Heart left ventricle (tissue), 16 donors: ENCODE measurements around the gene EPB41L4B. TPM values are rescaled to one million over a fixed set of nuclear protein-coding genes. Genes with fewer than 3 reads are reported as not detected.

Experiments
- ATAC-seq, 4 donors: fragments of 200-7000 bp; cut with Tn5 transposase; one replicate each; pipeline ENCODE4 v1.9.1; 2020 to 2022; ENCODE audit warnings: moderate library complexity in 4 of 4, mild to moderate bottlenecking in 3 of 4, moderate number of reproducible peaks in 1 of 4
- DNase-seq, 5 donors: peaks; one replicate each; pipeline ENCODE4 v3.0.0-alpha.2; 2020
- H3K27ac ChIP-seq, 12 donors: fragments of 200-600 bp; sonication (generic) in 4 of 12; one replicate each; pipeline versions ENCODE4 v1.5.0 to v1.8.0; 2016 to 2022; ENCODE audit warnings: mild to moderate bottlenecking in 2 of 12
- H3K27me3 ChIP-seq, 9 donors: fragments of 200-600 bp; sonication (generic) in 2 of 9; one replicate each; pipeline versions ENCODE4 v1.5.1 to v1.8.0; 2016 to 2022; ENCODE audit warnings: mild to moderate bottlenecking in 3 of 9
- H3K36me3 ChIP-seq, 9 donors: fragments of 200-600 bp; sonication (generic) in 2 of 9; one replicate each; pipeline versions ENCODE4 v1.5.0 to v1.8.0; 2018 to 2022; ENCODE audit warnings: mild to moderate bottlenecking in 2 of 9
- H3K4me1 ChIP-seq, 12 donors: fragments of 200-600 bp; sonication (generic) in 4 of 12; one replicate each; pipeline versions ENCODE4 v1.5.0 to v1.8.0; 2016 to 2022; ENCODE audit warnings: mild to moderate bottlenecking in 3 of 12
- H3K4me3 ChIP-seq, 12 donors: fragments of 200-600 bp; sonication (generic) in 4 of 12; one replicate each; pipeline versions ENCODE4 v1.5.0 to v1.8.0; 2017 to 2022; ENCODE audit warnings: mild to moderate bottlenecking in 9 of 12, moderate library complexity in 4 of 12
- H3K9me3 ChIP-seq, 12 donors: fragments of 200-600 bp; sonication (generic) in 4 of 12; one replicate each; pipeline versions ENCODE4 v1.5.0 to v1.8.0; 2016 to 2022; ENCODE audit warnings: mild to moderate bottlenecking in 1 of 12
- POLR2A ChIP-seq, 2 donors: fragments of 450-650 bp; IDR thresholded peaks; one replicate each; pipeline ENCODE4 v1.6.1; 2017; ENCODE audit warnings: antibody characterized with exemption in 2 of 2, mild to moderate bottlenecking in 2 of 2, moderate library complexity in 2 of 2
- WGBS, 4 donors: extraction: QIAGEN DNeasy Blood & Tissue Kit in 2 of 4; methylation state at CpG; one replicate each; pipeline versions ENCODE4 v1.1.5 to v1.1.7; 2013 to 2018; 5-methylcytosine and 5-hydroxymethylcytosine counted together
- intact Hi-C, 10 donors: fragments of 100-400 bp; cut with DNase I; formaldehyde crosslinking; loops; one replicate each; pipeline versions ENCODE4 v1.11.1 to v1.14.2; 2022
- polyA plus RNA-seq, 2 donors: library from polyadenylated mRNA; stranded (reverse); fragments of 200-250 nt; gene quantifications; one replicate each; pipeline ENCODE4 v1.2.3, GENCODE V29; 2013
- total RNA-seq, 9 donors: library from RNA; depleted of rRNA in 2 of 9; stranded (reverse); fragments of >200 nt in 2 of 9; fragmentation: NEBNext Ultra II Directional in 3 of 9; extraction: Animal tissue kit (Norgen Biotek cat#: 25700) in 3 of 9; gene quantifications; one replicate each; pipeline versions ENCODE4 v1.1.0 to v1.2.4, GENCODE V29; 2016 to 2023
- TF ChIP-seq, protein P1 (sequence below), 12 donors: fragments of 200-600 bp; sonication (generic) in 4 of 12; IDR thresholded peaks; one replicate each; pipeline versions ENCODE4 v1.5.0 to v1.8.0; 2018 to 2022; ENCODE audit warnings: antibody characterized with exemption in 12 of 12, mild to moderate bottlenecking in 5 of 12
- donor health status: ischemic (EF 13 %, LVEDD 7.1; RV severe dilation, severe dysfunction).
- donor health status: healthy with polysubstance abuse.
- donor health status: DM: no; HTN: yes; CAD: no.
- donor health status: DM: no; HTN: no; CAD: no.
- donor health status: ischemic (EF 25% LVEDD 6.9; RV normal size, moderate dysfunction).
- donor health status: ischemic (EF 25% LVEDD 5.7; RV mildly dilated, moderate dysfunction).
- donor health status: healthy.
- donor health status: DM: yes; HTN: yes; CAD: no.
- donor health status: ischemic (EF 35%, LVEDD 5.7; RV mildly dilated, moderate dysfunction).
- donor health status: nonischemic (EF 11% LVEDD 7.7; RV severe dilation, severe dysfunction).
- donor health status: DM: yes; HTN: yes; CAD: no.
- donor health status: PGD.
- donor health status: ischemic (EF 29% LVEDD 5.4; RV normal size, mild dysfunction).
- donor health status: nonischemic (EF 23%, LVEDD 6.1; RV moderate dilation, normal function).

EPB41L4B gene
- total and polyA plus RNA-seq, 11 donors, result 0.71 to 16.5 (median 8.9) TPM

DNA sequence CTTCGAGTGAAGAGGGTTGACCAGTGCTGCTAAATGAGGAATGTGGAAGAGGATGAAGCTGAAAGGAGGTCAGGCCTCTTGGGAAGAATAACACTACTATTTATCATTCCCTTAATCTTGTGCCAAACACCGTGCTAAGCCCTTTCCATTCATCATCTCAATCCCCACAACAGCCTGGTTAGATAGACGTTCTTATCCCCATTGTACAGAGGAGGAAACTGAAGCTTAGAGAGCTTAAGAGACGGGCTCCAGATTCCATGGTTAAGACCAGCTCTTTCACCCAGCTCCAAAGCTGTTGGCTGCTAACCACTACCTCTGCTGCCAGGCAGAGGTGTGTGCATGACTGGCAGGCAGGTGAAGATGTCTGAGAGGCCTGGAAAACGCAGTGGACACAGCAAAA is 868 bp upstream of the EPB41L4B start:
- WGBS, 4 donors, result 60 to 69% (median 66%) methylated on average over 5 of the region's 5 CpGs
- Histone ChIP-seq H3K27me3 (peaks cover 0 to 47% (median 17%) of the 10 kb centered on the region in 9 donors), H3K27ac (no peak overlapping the region), H3K36me3 (no peaks in the 10 kb centered on the region), H3K9me3 (no peaks in the 10 kb centered on the region), H3K4me3 (no peak overlapping the region), H3K4me1 (peaks cover 0 to 18% (median 5%) of the 10 kb centered on the region in 12 donors)
- no peak for ATAC-seq
- TF ChIP-seq POLR2A (IDR thresholded peaks at IDR 0.05), result no peak
- TF ChIP-seq, protein P1, sequence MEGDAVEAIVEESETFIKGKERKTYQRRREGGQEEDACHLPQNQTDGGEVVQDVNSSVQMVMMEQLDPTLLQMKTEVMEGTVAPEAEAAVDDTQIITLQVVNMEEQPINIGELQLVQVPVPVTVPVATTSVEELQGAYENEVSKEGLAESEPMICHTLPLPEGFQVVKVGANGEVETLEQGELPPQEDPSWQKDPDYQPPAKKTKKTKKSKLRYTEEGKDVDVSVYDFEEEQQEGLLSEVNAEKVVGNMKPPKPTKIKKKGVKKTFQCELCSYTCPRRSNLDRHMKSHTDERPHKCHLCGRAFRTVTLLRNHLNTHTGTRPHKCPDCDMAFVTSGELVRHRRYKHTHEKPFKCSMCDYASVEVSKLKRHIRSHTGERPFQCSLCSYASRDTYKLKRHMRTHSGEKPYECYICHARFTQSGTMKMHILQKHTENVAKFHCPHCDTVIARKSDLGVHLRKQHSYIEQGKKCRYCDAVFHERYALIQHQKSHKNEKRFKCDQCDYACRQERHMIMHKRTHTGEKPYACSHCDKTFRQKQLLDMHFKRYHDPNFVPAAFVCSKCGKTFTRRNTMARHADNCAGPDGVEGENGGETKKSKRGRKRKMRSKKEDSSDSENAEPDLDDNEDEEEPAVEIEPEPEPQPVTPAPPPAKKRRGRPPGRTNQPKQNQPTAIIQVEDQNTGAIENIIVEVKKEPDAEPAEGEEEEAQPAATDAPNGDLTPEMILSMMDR (IDR thresholded peaks at IDR 0.05), result no peak
- intact Hi-C loops, result loop anchor here in 9 of 10 donors (1.0 to 10.0 kb wide), 11 partner anchors 77 to 437 kb away; no protein-coding TSS in a partner anchor
- no peak for DNase-seq

DNA sequence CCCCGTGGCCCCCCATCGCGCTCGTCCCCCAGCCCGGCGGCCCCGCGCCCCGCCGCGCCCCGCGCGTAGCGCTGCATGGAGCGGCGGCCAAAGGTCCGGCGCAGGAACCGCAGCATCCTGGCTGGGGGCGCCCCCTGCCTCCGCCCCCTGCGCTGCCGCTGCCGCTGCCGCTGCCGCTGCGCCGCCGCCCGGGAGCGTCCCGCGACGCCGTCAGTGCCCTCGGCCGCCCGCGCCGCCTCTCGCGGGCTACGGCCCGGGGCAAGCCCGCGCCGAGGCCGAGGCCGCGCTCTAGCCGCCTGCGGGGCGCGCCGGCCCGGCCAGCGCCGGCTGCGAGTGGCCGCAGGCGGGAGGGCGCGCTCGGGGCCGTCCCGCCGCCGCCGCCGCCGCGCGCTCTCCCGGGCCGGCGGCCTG is 523 bp downstream of the EPB41L4B start:
- H3K4me3 ChIP-seq, result peak overlapping the region in 6 of 12 donors; percentile 39 to 63 (median 52)
- no peaks in the 10 kb centered on the region for H3K36me3 ChIP-seq
- WGBS, 4 donors, result 0 to 2% (median 1%) methylated on average over 6 to 77 of the region's 77 CpGs
- no peak for TF ChIP-seq POLR2A (IDR thresholded peaks at IDR 0.05)
- TF ChIP-seq, protein P1 (IDR thresholded peaks at IDR 0.05), result no peak
- intact Hi-C loops, result loop anchor here in 9 of 10 donors (1.0 to 10.0 kb wide), 11 partner anchors 75 to 436 kb away; no protein-coding TSS in a partner anchor
- no peaks in the 10 kb centered on the region for H3K9me3 ChIP-seq
- peaks cover 0 to 51% (median 17%) of the 10 kb centered on the region in 9 donors for H3K27me3 ChIP-seq
- no peak for DNase-seq
- H3K27ac ChIP-seq, result no peak overlapping the region
- peak in 1 of 4 donors; percentile 15 for ATAC-seq
- H3K4me1 ChIP-seq, result peaks cover 0 to 31% (median 12%) of the 10 kb centered on the region in 12 donors

DNA sequence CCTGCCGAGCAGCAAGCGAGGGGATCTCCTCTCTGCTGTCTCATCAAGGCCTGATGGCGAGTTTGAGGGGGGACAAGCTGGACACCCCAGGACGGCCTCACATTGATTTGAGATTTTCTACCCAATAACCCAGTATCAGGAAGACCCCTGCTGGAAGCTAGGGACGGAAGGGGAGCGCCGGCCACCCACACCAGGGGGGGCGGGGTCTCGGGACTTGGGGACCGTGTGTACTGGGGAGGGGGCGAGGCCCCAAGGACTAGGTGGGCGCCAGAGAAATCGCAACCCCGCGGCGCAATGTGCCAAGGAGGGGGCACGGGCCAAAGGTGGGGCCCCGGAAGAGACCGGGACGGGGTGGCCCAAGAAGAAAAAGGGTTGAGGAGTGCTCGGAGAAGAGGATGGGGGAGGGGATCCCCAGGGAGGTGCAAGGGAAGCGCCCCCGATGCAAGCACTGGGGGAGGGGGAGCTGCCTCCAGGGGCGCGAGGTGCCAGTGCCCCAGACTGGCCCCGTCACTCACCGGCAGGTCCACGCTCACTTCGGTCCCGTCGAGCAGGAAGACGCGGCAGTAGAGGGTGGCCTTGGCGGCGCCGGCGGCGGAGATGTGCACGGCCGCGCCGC is 1.1 kb downstream of the EPB41L4B start:
- peaks cover 0 to 35% (median 13%) of the 10 kb centered on the region in 12 donors for H3K4me1 ChIP-seq
- TF ChIP-seq POLR2A (IDR thresholded peaks at IDR 0.05), result no peak
- H3K9me3 ChIP-seq, result no peaks in the 10 kb centered on the region
- ATAC-seq (peak in 1 of 4 donors; percentile 3), DNase-seq (no peak)
- WGBS, 4 donors, result 2 to 5% (median 4%) methylated on average over 29 to 42 of the region's 42 CpGs
- H3K4me3 ChIP-seq, result peak overlapping the region; percentile 29 to 63 (median 50)
- intact Hi-C loops, result loop anchor here in 9 of 10 donors (1.0 to 10.0 kb wide), 13 partner anchors 52 to 435 kb away; no protein-coding TSS in a partner anchor
- peak overlapping the region in 7 of 12 donors; percentile 1 to 57 (median 48) for H3K27ac ChIP-seq
- no peaks in the 10 kb centered on the region for H3K36me3 ChIP-seq
- H3K27me3 ChIP-seq, result peaks cover 0 to 51% (median 17%) of the 10 kb centered on the region in 9 donors

DNA sequence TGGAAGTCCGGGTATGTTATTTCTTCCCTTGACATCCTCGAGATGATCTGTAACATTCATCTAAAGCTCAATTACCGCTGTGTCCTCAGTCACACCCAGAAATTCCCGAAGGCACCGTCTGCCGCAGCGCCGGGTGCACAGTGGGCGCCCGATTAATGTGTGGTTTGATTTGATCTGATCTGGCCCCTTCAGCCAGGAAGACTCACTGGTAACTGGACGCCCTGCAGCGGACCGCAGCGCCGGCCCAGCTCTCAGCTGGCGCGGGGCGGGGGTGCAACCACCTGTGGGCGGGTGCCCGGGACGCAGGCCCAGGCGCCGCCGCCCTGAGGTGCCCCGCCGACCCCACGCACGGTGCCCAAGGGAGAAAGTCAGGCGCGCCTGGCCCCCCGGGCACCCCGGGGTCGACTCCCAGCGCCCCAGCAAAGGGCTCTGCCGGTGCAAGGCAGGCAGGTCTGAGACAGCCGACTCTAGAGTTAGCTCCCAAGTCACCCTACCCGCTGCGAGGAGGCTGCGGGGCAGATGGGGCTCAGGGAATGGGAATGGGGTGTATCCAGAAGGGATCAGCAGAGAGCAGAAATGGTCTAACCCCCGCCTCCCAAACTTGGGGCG is 1.7 kb downstream of the EPB41L4B start:
- Histone ChIP-seq H3K4me3 (peak overlapping the region in 11 of 12 donors; percentile 29 to 63 (median 50)), H3K9me3 (no peaks in the 10 kb centered on the region), H3K27me3 (peaks cover 0 to 51% (median 17%) of the 10 kb centered on the region in 9 donors), H3K36me3 (no peaks in the 10 kb centered on the region), H3K27ac (peak overlapping the region in 7 of 12 donors; percentile 9 to 57 (median 48)), H3K4me1 (peaks cover 0 to 42% (median 15%) of the 10 kb centered on the region in 12 donors)
- DNase-seq (no peak), ATAC-seq (no peak)
- WGBS, 4 donors, result 16 to 29% (median 22%) methylated on average over 21 to 41 of the region's 41 CpGs
- intact Hi-C loops, result loop anchor here in 3 of 10 donors (5.0 kb wide), 3 partner anchors 52 to 227 kb away; no protein-coding TSS in a partner anchor
- TF ChIP-seq POLR2A (IDR thresholded peaks at IDR 0.05), result no peak
- TF ChIP-seq, protein P1 (IDR thresholded peaks at IDR 0.05), result no peak
